ENCODE results near the gene GMIP. TPM values are rescaled to one million over a fixed set of nuclear protein-coding genes. Genes with fewer than 3 reads are reported as not detected.
A peak's percentile ranks its signal among the peaks of the same experiment; 100 is the strongest.

The GMIP gene
- polyA plus RNA-seq, 3 donors from 2014 or later: 38.9 to 84.4 (median 40.0) TPM

DNA sequence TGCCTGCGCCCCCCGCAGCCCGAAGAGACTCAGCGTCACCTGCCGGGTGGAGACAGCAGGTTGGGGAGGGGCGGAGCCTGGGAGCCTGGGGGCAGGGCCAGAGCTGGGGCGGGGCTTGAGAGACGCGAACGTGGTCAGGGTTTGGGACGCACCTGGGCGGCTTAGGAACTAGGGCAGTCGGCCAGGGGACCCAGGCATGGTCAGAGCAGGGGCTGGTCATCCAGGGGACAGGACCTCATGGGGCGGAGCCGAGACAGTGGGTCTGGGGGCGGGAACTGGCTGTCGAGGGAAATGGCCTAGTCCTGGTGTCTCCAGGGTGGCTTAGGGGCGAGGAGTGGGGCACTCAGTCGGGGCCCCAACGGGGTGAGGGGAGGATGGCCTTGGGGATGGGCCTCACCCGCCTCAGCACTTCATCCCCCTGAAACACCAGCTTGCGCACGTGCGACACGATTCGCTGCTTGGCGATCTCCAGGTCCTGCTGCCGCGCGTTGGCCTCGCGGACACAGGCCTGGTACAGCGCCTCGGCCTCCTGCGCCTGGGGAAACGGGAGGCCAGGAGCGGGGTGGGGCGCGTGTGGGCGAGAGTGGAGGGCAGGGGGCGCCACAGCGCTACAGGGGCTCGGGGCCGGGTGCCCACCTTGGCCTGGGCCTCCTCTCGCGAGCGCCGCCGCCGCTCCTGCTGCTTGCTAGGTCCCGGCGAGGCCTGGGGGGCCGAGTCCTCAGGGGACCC lies 5.8 kb downstream of the GMIP start:
- no peak overlapping the region for H3K27ac Mint-ChIP-seq
- DNase-seq: no peak
- H3K36me3 Mint-ChIP-seq: peaks cover 12 to 29% (median 14%) of the 10 kb centered on the region in 3 donors
- peaks cover 0 to 8% (median 3%) of the 10 kb centered on the region in 3 donors for H3K27me3 Mint-ChIP-seq (ENCODE audit: low read depth in 3 of 3)
- peaks cover 17 to 23% of the 10 kb centered on the region in 2 donors for H3K4me1 Mint-ChIP-seq
- no peaks in the 10 kb centered on the region for H3K9me3 Mint-ChIP-seq
- no peak overlapping the region for H3K4me3 Mint-ChIP-seq

DNA sequence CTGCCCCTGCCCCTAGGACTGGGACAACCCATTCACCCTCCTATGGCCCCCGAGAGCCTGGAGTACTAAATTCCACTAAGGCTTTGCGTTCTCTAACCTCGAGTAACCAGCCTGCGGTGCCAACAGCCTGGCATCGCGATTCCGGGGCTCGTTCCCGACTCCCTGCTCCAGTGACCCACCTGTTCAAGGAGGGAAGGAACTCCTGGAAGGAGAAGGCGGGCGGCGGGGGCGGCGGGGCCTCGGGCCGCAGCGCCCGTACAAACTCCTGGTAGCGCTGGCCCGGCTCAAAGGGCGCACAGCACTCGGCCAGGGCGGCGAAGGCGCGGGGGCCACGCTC lies 6.3 kb downstream of the GMIP start:
- no peak overlapping the region for H3K4me3 Mint-ChIP-seq

DNA sequence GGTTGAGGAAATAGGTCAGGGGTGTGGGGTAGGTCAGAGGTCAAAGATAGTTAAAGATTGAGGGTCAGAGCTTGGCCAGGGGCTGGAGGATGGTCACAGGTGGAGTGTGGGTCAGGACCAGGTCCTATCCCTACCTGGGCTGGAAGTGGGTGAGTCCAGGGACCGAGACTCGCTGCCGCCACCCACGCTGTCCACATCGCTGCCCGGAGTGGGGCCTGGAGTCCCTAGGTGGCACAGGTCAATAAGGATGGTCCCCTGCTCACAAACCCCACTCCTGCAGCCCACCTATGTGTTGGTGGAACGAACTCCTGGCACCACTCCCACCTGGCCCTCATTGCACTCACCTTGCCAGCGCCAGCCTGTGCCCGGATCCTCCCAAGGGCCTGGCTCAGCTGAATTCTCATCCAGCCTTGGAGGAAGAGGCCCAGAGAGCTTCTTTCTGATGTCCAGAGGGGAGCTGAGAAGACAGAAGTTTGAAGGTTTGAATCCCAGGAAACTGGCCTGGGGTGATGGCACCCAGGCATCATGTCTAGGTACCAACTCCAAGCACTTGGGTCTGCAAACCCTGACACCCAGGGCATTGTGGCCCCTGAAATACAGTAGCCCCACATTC lies 6.8 kb downstream of the GMIP start:
- peaks cover 7 to 13% of the 10 kb centered on the region in 2 donors for H3K4me1 Mint-ChIP-seq
- peaks cover 0 to 5% (median 0%) of the 10 kb centered on the region in 3 donors for H3K27me3 Mint-ChIP-seq (ENCODE audit: low read depth in 3 of 3)
- H3K4me3 Mint-ChIP-seq: no peak overlapping the region
- H3K27ac Mint-ChIP-seq: no peak overlapping the region
- H3K9me3 Mint-ChIP-seq: no peaks in the 10 kb centered on the region
- peaks cover 14 to 32% (median 17%) of the 10 kb centered on the region in 3 donors for H3K36me3 Mint-ChIP-seq
- DNase-seq: no peak

More for the DNA sequence above, 6.3 kb downstream of the GMIP start:
- Mint-ChIP-seq H3K36me3 (peaks cover 14 to 32% (median 17%) of the 10 kb centered on the region in 3 donors), H3K27ac (no peak overlapping the region), H3K4me1 (peaks cover 11 to 18% of the 10 kb centered on the region in 2 donors), H3K9me3 (no peaks in the 10 kb centered on the region), H3K27me3 (ENCODE audit: low read depth in 3 of 3) (peaks cover 0 to 5% (median 0%) of the 10 kb centered on the region in 3 donors)
- no peak for DNase-seq

DNA sequence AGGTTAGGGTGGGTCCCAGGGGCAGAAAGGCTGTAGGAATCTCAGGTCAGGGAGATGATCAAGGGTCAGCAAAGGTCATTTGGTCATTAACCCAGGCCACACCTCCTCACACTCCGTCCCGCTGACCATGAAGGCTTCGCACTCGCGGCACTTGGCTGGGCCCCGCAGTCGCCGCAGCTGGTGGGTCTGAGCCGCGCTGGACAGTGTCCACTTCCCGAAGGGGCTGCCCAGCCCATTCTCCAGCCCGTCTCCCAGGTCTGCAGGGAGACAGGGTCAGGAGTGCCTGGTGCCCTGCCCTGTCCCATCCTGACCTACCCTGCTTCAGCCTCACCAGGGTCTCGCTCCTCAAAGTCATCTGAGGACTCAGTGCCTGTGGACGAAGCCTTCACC lies 8.1 kb downstream of the GMIP start:
- Mint-ChIP-seq H3K27ac (no peak overlapping the region), H3K36me3 (peaks cover 14 to 32% (median 17%) of the 10 kb centered on the region in 3 donors), H3K4me3 (no peak overlapping the region), H3K27me3 (ENCODE audit: low read depth in 3 of 3) (peaks cover 0 to 5% (median 0%) of the 10 kb centered on the region in 3 donors), H3K4me1 (peaks cover 6 to 10% of the 10 kb centered on the region in 2 donors), H3K9me3 (no peaks in the 10 kb centered on the region)
- no peak for DNase-seq

DNA sequence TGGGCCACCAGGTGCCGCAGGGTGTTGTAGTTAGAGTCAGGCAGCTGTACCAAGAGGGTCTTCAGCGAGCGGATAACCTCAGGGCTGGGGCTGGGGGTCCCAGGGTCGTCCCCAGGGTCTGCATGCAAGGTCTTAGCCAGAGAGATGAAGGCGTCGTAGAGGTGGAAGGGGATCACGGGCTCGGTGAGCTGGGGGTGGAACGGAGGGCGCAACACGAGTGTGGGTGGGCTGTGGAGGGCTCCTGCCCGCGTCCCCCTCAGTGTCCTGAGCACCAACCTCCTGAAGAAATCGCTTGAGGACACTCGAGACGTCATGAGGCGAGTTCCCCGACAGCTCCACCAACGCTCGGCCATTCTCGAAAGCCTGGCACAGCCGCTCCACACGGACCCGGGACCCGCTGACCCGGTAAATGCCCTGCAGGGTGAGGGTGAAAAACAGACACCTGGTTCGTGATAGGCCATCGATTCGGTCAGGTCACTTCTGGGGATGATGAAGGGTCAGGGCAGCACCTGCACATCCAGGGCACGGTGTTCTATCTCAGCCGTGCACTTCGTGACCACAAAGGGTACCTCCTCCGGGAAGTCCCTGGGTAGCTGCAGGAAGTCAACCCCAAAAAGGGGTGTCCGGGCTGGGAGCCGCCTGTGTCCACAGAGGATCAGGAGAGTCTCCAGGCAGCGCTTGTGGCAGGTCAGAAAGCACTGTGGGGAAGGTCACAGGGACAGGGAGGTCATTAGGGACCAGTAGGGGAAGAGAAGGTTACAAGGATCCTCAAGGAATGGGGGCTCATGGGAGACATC lies 8.7 kb downstream of the GMIP start:
- Mint-ChIP-seq H3K27ac (peak overlapping the region in 2 of 6 donors; percentile 21 to 34), H3K4me3 (no peak overlapping the region), H3K36me3 (peaks cover 14 to 32% (median 17%) of the 10 kb centered on the region in 3 donors), H3K27me3 (ENCODE audit: low read depth in 3 of 3) (peaks cover 0 to 5% (median 0%) of the 10 kb centered on the region in 3 donors), H3K4me1 (peaks cover 6 to 7% of the 10 kb centered on the region in 2 donors), H3K9me3 (no peaks in the 10 kb centered on the region)
- no peak for DNase-seq

DNA sequence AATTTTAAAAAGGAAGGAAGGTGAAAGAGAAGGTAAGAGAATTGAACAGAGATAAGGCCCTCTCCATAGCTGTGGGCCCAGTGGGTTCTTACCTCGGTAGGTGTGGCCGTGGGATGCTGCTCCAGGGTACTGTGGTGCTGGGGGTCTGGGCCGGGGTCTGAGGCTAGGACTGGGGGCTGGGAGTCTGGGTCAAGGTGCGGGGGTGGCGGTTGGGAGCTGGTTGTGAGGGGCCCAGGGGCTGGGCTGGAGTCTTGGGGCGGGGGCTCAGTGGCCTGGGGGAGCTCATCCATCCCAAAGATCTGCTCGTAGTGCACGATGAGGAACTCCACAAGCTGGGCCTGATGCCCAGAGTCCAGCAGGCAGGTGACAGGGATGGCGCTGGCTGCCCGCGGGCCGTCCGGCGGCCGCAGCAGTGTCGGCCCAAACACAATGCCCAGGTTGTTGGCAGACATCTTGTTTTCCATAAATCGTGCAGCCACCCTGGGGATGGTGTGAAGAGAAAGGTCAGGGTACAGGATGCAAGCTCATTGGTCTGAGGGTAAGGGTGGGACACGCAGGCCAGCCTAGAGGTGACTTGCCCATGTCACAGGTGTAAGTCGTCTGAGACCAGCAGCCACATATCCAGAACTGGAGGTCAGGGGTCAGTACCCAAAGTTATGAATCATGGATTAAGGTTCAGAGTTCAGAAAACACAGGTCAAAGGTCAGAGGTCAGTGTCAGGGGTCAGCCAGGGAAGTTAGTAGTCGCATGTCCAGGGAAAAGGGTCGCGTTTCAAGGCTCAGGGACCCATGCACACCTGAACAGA lies 9.5 kb downstream of the GMIP start:
- Mint-ChIP-seq H3K9me3 (no peaks in the 10 kb centered on the region), H3K27ac (peak overlapping the region; percentile 10 to 70 (median 34)), H3K4me1 (peaks cover 6 to 7% of the 10 kb centered on the region in 2 donors), H3K27me3 (ENCODE audit: low read depth in 3 of 3) (peaks cover 0 to 6% (median 2%) of the 10 kb centered on the region in 3 donors), H3K4me3 (no peak overlapping the region), H3K36me3 (peaks cover 14 to 32% (median 17%) of the 10 kb centered on the region in 3 donors)
- no peak for DNase-seq

DNA sequence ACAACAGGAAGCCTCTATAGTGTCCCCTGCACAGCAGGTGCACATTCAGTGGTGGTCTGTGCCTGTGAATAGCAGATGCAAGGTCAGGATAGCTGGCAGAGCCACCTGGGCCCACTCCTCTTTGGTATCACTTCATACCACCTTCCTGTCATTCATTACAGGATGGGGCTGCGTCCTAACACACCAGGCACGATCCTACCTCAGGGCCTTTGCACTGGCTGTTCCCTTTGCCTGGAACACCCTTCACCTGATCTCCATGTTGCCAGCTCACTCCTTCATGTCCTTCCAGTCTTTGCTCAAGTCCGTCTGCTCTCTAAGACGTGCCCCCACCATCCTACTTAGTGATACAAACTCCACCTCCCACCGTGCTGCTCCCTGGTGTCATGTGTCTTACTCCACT lies 10.8 kb downstream of the GMIP start:
- Mint-ChIP-seq H3K36me3 (peaks cover 14 to 28% (median 17%) of the 10 kb centered on the region in 3 donors), H3K9me3 (no peaks in the 10 kb centered on the region), H3K27ac (peak overlapping the region in 4 of 6 donors; percentile 6 to 53 (median 29)), H3K27me3 (ENCODE audit: low read depth in 3 of 3) (peaks cover under 1 to 10% (median 4%) of the 10 kb centered on the region in 3 donors), H3K4me1 (peaks cover 7 to 10% of the 10 kb centered on the region in 2 donors), H3K4me3 (no peak overlapping the region)
- no peak for DNase-seq

DNA sequence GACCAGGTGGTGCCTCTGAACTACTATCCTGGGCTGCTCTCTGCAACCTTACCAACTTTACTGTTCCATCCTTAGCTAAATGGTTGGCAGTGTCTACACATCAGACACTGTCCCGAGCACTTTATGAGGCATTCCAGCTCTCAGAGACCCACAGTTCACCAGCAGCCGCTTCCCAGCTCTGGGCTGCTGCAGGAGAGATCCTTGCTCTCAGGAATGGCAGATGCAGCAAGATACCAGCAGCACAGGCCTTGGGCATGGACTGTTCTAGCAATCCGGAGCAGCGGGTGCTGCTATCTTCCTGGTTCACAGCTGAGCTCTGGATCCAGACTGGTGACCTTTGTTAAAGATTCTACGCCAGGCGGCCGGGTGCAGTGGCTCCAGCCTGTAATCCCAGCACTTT lies 12.1 kb downstream of the GMIP start:
- Mint-ChIP-seq H3K9me3 (no peaks in the 10 kb centered on the region), H3K4me1 (peaks cover 18 to 21% of the 10 kb centered on the region in 2 donors), H3K27me3 (ENCODE audit: low read depth in 3 of 3) (peaks cover 4 to 16% (median 6%) of the 10 kb centered on the region in 3 donors), H3K36me3 (peaks cover 14 to 28% (median 17%) of the 10 kb centered on the region in 3 donors), H3K27ac (peak overlapping the region in 2 of 6 donors; percentile 8 to 72), H3K4me3 (no peak overlapping the region)
- DNase-seq: no peak

DNA sequence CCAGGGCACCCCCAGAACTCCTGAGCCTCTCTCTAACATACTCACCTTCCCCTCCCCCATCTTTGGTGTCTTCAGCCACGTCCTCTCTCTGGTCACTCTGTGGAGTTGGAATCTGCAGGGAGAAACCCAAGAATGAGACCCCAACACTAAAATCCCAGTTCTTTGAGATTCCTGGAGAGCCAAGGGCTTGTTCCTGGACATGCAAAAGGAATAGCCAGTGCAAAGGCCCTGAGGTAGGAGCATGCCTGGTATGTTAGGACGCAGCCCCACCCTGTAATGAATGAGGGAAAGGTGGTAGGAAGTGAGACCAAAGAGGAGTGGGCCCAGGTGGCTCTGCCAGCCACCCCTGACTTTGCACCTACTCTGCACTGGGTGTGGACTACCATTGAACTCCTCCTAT lies 13.0 kb downstream of the GMIP start:
- H3K9me3 Mint-ChIP-seq: no peaks in the 10 kb centered on the region
- no peak for DNase-seq
- no peak overlapping the region for H3K4me3 Mint-ChIP-seq

DNA sequence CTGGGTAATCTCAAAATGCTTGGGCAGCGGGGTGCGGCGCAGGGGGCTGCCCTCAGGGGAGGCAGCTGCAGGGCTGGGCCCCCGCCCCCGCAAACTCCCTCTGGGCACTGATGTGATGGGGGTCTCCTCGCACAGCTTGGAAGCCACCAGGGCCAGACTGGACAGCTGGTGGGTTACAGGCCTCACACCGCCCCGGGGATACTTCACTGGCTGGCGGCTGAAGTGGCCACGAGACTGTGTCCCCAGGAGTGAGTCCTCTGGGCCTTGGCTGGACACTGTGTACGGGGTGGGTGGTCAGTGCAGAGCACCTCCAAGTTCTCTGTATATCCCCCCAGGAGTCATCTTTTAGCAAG lies 13.4 kb downstream of the GMIP start:
- H3K36me3 Mint-ChIP-seq: peaks cover 14 to 23% (median 17%) of the 10 kb centered on the region in 3 donors
- H3K27me3 Mint-ChIP-seq (ENCODE audit: low read depth in 3 of 3): peaks cover 4 to 16% (median 6%) of the 10 kb centered on the region in 3 donors
- H3K4me1 Mint-ChIP-seq: peaks cover 22 to 23% of the 10 kb centered on the region in 2 donors
- peak overlapping the region in 1 of 6 donors; percentile 50 for H3K27ac Mint-ChIP-seq
- DNase-seq: no peak
- H3K9me3 Mint-ChIP-seq: no peaks in the 10 kb centered on the region
- H3K4me3 Mint-ChIP-seq: peak overlapping the region in 2 of 5 donors; percentile 53 to 55

More for the DNA sequence above, 13.0 kb downstream of the GMIP start:
- peaks cover 14 to 24% (median 17%) of the 10 kb centered on the region in 3 donors for H3K36me3 Mint-ChIP-seq
- peaks cover 4 to 16% (median 6%) of the 10 kb centered on the region in 3 donors for H3K27me3 Mint-ChIP-seq (ENCODE audit: low read depth in 3 of 3)
- H3K27ac Mint-ChIP-seq: peak overlapping the region in 3 of 6 donors; percentile 25 to 72 (median 39)
- peaks cover 22 to 23% of the 10 kb centered on the region in 2 donors for H3K4me1 Mint-ChIP-seq

DNA sequence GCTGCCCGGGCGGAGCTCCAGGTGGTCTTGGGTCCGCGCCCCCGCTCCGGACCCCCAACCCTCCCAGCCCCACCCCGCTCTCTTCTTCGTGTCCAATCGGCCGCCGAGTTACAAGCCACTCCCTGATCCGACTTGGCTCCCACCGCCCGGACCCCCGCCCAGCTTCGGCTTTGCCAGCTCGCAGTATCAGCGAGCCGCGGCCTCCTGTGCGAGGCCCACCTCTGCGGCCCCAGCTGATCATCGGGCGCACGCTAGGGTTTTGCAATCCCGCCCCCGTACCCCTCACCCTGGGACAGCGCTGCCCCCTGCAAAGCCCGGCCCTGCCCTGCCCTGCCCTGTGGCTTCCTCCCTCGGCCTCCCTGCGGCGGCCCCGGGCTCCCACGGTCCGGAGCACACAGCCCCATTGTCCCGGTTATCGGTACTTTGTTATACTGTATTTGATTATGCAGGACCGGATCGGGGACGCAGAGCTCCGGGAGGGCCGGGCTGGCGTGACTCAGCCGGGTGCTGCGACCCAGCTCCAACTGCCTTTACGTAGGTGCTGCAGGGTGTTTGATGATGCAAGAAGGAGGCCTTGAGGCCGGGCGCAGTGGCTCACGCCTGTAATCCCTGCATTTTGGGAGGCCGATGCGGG lies 14.8 kb downstream of the GMIP start:
- H3K4me1 Mint-ChIP-seq: peaks cover 16 to 19% of the 10 kb centered on the region in 2 donors

DNA sequence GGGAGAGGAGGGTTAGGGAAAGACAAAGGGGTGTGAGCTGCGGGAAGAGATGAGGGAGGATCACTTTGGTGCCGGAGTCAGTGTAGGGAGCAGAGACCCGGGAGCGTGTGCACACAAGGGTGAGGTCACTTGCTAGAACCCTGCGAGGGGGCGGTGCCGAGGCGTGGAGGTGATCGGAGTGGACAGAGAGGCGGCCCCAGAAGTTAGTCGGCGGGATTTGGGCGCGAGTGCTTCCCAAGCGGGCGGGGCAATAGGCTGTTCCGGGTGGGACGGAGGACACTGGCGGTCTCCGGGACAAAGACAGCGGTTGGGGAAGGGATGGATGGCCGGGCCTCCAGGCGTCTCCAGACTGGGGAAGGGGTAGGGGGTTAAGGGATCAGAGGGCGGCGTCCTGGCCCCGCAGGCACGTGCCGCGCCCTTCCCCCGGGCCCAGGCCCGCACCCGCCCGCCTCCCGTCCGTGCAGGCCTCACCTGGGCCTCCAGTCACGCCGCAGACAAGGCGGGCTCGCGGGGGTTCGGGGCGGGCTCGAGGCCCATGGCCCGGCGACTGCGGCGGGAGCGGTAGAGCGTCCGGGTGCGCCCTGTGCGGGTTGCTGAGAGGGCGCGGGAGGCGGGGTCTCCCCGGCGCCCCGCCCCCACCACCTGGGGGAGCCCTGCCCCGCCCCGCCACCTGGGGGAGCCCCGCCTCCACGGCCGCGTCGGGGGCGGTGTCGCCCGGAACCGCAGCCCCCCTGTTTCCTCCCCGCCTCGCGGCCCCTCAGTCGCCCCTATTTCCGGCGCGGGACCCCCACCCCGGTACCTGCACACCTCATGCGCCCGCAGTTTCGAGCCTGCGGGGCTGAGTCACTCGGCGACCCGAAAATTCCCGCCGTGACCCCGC lies 15.6 kb downstream of the GMIP start, which contains the start of gene LPAR2:
LPAR2 (minus strand) TSS at position 600 of the 880 bp plus-strand sequence. CDS start 945 bp downstream, outside the sequence.
- peak; percentile 56 to 67 (median 66) for DNase-seq
- Mint-ChIP-seq H3K4me3 (peak within 1 kb of the TSS; percentile 83 to 93 (median 84)), H3K27ac (peak within 1 kb of the TSS; percentile 73 to 92 (median 86)), H3K4me1 (peaks cover 16 to 18% of the 10 kb centered on the region in 2 donors), H3K36me3 (peaks cover 4% of the 10 kb centered on the region in 3 donors), H3K27me3 (ENCODE audit: low read depth in 3 of 3) (peaks cover 4 to 16% (median 6%) of the 10 kb centered on the region in 3 donors), H3K9me3 (no peaks in the 10 kb centered on the region)

More for the DNA sequence above, 14.8 kb downstream of the GMIP start:
- peak overlapping the region; percentile 59 to 88 (median 78) for H3K27ac Mint-ChIP-seq
- peak in 2 of 3 donors; percentile 29 to 31 for DNase-seq
- peaks cover 4 to 16% (median 6%) of the 10 kb centered on the region in 3 donors for H3K27me3 Mint-ChIP-seq (ENCODE audit: low read depth in 3 of 3)
- no peaks in the 10 kb centered on the region for H3K9me3 Mint-ChIP-seq
- H3K4me3 Mint-ChIP-seq: peak overlapping the region; percentile 66 to 83 (median 68)
- H3K36me3 Mint-ChIP-seq: peaks cover 9 to 12% (median 11%) of the 10 kb centered on the region in 3 donors
